Neural progenitor cell (in vitro differentiated cells): Measurements from ENCODE around the gene TIMM29. TPM values are rescaled to one million over a fixed set of nuclear protein-coding genes. Genes with fewer than 3 reads are reported as not detected.
A peak's percentile ranks its signal among the peaks of the same experiment; 100 is the strongest.

Source experiments
- DNase-seq: peaks from one replicate; pipeline ENCODE4 v3.0.0-alpha.2; 2016; ENCODE audit warnings: low spot score
- H2AFZ ChIP-seq: fragments of 200-600 bp; sonication (generic); replicated peaks from 2 replicates; pipeline ENCODE4 v1.6.1; 2016; ENCODE audit warnings: antibody characterized with exemption
- H3F3A ChIP-seq: fragments of 200-600 bp; sonication (generic); 2 replicates; pipeline ENCODE4 v1.6.1; 2016; ENCODE audit warnings: antibody characterized with exemption, low read depth
- H3K27ac ChIP-seq: fragments of 200-600 bp; sonication (generic); 2 replicates; pipeline ENCODE4 v1.5.1; 2016; ENCODE audit warnings: mild to moderate bottlenecking
- H3K27me3 ChIP-seq: fragments of 200-600 bp; sonication (generic); 2 replicates; pipeline ENCODE4 v1.6.1; 2016; ENCODE audit warnings: mild to moderate bottlenecking, moderate library complexity
- H3K36me3 ChIP-seq: fragments of 200-600 bp; sonication (generic); 2 replicates; pipeline ENCODE4 v1.5.1; 2016
- H3K4me1 ChIP-seq: fragments of 200-600 bp; sonication (generic); 2 replicates; pipeline ENCODE4 v1.6.1; 2016; ENCODE audit warnings: mixed run types
- H3K4me2 ChIP-seq: fragments of 200-600 bp; sonication (generic); 2 replicates; pipeline ENCODE4 v1.6.1; 2016
- H3K4me3 ChIP-seq: fragments of 200-600 bp; sonication (generic); 2 replicates; pipeline ENCODE4 v1.5.1; 2016
- H3K79me2 ChIP-seq: fragments of 200-600 bp; sonication (generic); 2 replicates; pipeline ENCODE4 v1.6.1; 2016; ENCODE audit warnings: low read depth
- H3K9ac ChIP-seq: fragments of 200-600 bp; sonication (generic); 2 replicates; pipeline ENCODE4 v1.6.1; 2016
- H3K9me3 ChIP-seq: fragments of 200-600 bp; sonication (generic); 2 replicates; pipeline ENCODE4 v1.5.1; 2016; ENCODE audit warnings: low read depth
- H4K20me1 ChIP-seq: fragments of 200-600 bp; sonication (generic); 2 replicates; pipeline ENCODE4 v1.6.1; 2016; ENCODE audit warnings: low read depth
- H3K27ac Mint-ChIP-seq: 3 replicates; pipeline ENCODE4 v1.8.0; 2021; ENCODE audit warnings: mixed read lengths
- H3K27me3 Mint-ChIP-seq: 2 replicates; pipeline ENCODE4 v1.8.0; 2022; ENCODE audit warnings: low read depth, mild to moderate bottlenecking, inconsistent platforms, moderate library complexity, mixed read lengths; ENCODE audit not compliant: insufficient read depth
- H3K36me3 Mint-ChIP-seq: 3 replicates; pipeline ENCODE4 v1.8.0; 2021; ENCODE audit warnings: mixed read lengths
- H3K4me1 Mint-ChIP-seq: 3 replicates; pipeline ENCODE4 v1.8.0; 2021; ENCODE audit warnings: mixed read lengths
- H3K4me3 Mint-ChIP-seq: 3 replicates; pipeline ENCODE4 v1.8.0; 2021; ENCODE audit warnings: mild to moderate bottlenecking, moderate library complexity, mixed read lengths
- H3K9me3 Mint-ChIP-seq: 3 replicates; pipeline ENCODE4 v1.8.0; 2020; ENCODE audit warnings: mixed read lengths
- CTCF ChIP-seq: fragments of 200-600 bp; sonication (generic); IDR thresholded peaks from 2 replicates; pipeline ENCODE4 v1.5.1; 2017; ENCODE audit warnings: antibody characterized with exemption, mild to moderate bottlenecking
- EZH2 ChIP-seq: fragments of 200-600 bp; sonication (generic); IDR thresholded peaks from 2 replicates; pipeline ENCODE4 v1.6.1; 2017; ENCODE audit warnings: antibody characterized with exemption, mild to moderate bottlenecking, moderate library complexity
- EZH2phosphoT487 ChIP-seq: fragments of 200-600 bp; sonication (generic); IDR thresholded peaks from 2 replicates; pipeline ENCODE4 v1.6.1; 2017; ENCODE audit warnings: antibody characterized with exemption
- total RNA-seq: library from RNA; depleted of rRNA; stranded (reverse); fragments of >200 nt; gene quantifications from 2 replicates; pipeline ENCODE4 v1.2.3, GENCODE V29; 2015; ENCODE audit warnings: low replicate concordance

The TIMM29 gene
- total RNA-seq, 1 donor from 2014 or later: 24.4 TPM

DNA sequence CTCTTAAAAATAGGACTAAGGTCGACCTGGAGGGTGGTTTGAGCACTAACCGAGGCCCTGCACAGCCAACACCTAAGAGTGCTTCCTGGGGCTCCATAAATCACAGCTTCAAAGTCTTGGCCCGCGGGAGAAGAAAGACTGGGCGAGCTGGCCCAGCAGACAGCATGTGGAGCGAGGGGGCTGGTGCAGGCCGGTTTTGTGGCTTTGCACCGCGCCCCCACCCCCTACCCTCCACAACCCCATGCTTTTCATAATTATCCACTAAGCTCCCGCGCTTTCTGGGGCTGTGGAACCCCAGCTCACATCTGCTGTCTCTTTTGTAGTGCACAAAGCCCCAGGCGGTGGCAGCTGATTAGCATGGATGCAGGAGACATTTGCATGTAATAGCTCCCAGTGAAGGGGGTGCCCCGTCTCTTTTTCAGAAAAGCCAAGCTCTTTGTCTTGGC is 40.2 kb upstream of the TIMM29 start:
- Histone ChIP-seq H3K36me3 (no peaks in the 10 kb centered on the region), H4K20me1 (peaks cover 92% of the 10 kb centered on the region), H2AFZ (no peak overlapping the region), H3K9me3 (no peaks in the 10 kb centered on the region), H3K4me2 (peak overlapping the region; percentile 60), H3K27me3 (no peaks in the 10 kb centered on the region), H3K79me2 (peaks cover 93% of the 10 kb centered on the region), H3K4me1 (peaks cover 51% of the 10 kb centered on the region), H3K27ac (peak overlapping the region; percentile 61), H3K9ac (no peak overlapping the region), H3K4me3 (peak overlapping the region; percentile 1), H3F3A (peaks cover 24% of the 10 kb centered on the region)
- peak overlapping the region; percentile 87 for H3K27ac Mint-ChIP-seq
- H3K4me1 Mint-ChIP-seq: peaks cover 52% of the 10 kb centered on the region
- H3K27me3 Mint-ChIP-seq: no peaks in the 10 kb centered on the region
- TF ChIP-seq EZH2 (no peak), CTCF (no peak), EZH2phosphoT487 (no peak)
- DNase-seq: peak; percentile 73
- no peaks in the 10 kb centered on the region for H3K36me3 Mint-ChIP-seq
- peak overlapping the region; percentile 73 for H3K4me3 Mint-ChIP-seq
- H3K9me3 Mint-ChIP-seq: no peaks in the 10 kb centered on the region

- Histone ChIP-seq H3K4me1 (peaks cover 43% of the 10 kb centered on the region), H3K9ac (no peak overlapping the region), H3K9me3 (no peaks in the 10 kb centered on the region), H4K20me1 (peaks cover 92% of the 10 kb centered on the region), H2AFZ (no peak overlapping the region), H3K4me3 (no peak overlapping the region), H3F3A (peaks cover 20% of the 10 kb centered on the region), H3K36me3 (no peaks in the 10 kb centered on the region), H3K4me2 (no peak overlapping the region), H3K79me2 (peaks cover 92% of the 10 kb centered on the region), H3K27me3 (no peaks in the 10 kb centered on the region), H3K27ac (no peak overlapping the region)
- H3K36me3 Mint-ChIP-seq: no peaks in the 10 kb centered on the region
- no peak for DNase-seq
- TF ChIP-seq EZH2: no peak
- no peak for TF ChIP-seq CTCF
- no peak for TF ChIP-seq EZH2phosphoT487
- no peaks in the 10 kb centered on the region for H3K9me3 Mint-ChIP-seq
- peaks cover 56% of the 10 kb centered on the region for H3K4me1 Mint-ChIP-seq
- no peaks in the 10 kb centered on the region for H3K27me3 Mint-ChIP-seq
- no peak overlapping the region for H3K4me3 Mint-ChIP-seq
- no peak overlapping the region for H3K27ac Mint-ChIP-seq
These were observed 38.7 kb upstream of the TIMM29 start for GRCh38 chr19:10889880-10890279.

DNA sequence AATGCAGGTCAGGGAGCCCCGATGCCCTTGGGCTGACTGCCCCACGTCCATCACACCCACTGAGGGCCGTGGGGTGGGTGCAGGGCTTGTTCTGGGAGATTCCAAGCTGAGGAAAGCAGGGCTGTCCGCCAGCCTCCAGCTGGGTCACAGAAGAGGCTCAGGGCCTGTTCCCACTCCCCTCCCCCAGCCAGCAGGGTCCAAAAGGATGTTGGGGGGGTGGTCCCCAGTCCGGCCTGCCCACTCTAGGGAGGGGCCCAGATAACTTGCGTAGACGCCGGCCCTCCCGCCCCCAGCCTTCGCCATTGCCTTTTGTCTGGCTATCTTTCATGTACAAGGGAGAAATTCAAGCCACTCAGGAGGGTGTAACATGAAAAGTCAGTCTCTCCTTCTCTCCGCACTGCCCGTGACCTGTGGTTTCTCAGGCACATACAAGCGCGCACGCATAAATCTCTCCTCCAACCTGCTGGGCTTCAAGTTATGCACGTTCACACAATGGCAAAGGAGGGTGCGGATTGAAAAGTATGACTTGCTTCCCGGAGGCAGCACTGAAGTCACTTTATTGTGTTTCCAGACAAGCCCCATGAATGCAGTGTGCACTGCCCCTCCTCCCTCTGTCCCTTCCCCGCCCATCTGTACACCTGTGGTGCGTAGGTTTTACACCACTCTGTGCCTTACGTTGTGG is 37.1 kb upstream of the TIMM29 start:
- Histone ChIP-seq H3K36me3 (no peaks in the 10 kb centered on the region), H3K79me2 (peaks cover 92% of the 10 kb centered on the region), H3K9ac (no peak overlapping the region), H3K27ac (peak overlapping the region; percentile 34), H4K20me1 (peaks cover 92% of the 10 kb centered on the region), H3K4me3 (no peak overlapping the region), H3K4me2 (peak overlapping the region; percentile 27), H3K9me3 (no peaks in the 10 kb centered on the region), H2AFZ (no peak overlapping the region), H3K4me1 (peaks cover 34% of the 10 kb centered on the region), H3F3A (peaks cover 25% of the 10 kb centered on the region), H3K27me3 (no peaks in the 10 kb centered on the region)
- Mint-ChIP-seq H3K4me1 (peaks cover 57% of the 10 kb centered on the region), H3K27me3 (no peaks in the 10 kb centered on the region), H3K9me3 (no peaks in the 10 kb centered on the region), H3K27ac (peak overlapping the region; percentile 96), H3K4me3 (peak overlapping the region; percentile 60), H3K36me3 (no peaks in the 10 kb centered on the region)
- TF ChIP-seq EZH2 (no peak), CTCF (no peak), EZH2phosphoT487 (no peak)
- no peak for DNase-seq
